HTR-8/SVneo (cell line): Measurements from ENCODE around the gene PNPLA5.
A peak's percentile ranks its signal among the peaks of the same experiment; 100 is the strongest.

Experiments used
- DNase-seq: peaks from one replicate; pipeline ENCODE4 v3.0.0; 2011; ENCODE audit warnings: low spot score, mixed read lengths; ENCODE audit not compliant: insufficient read length
- FAIRE-seq: peaks from 2 replicates; lab custom pipeline; 2011; peaks lifted over from hg19 to GRCh38; lab: Jason Lieb, UNC

PNPLA5 gene, protein sequence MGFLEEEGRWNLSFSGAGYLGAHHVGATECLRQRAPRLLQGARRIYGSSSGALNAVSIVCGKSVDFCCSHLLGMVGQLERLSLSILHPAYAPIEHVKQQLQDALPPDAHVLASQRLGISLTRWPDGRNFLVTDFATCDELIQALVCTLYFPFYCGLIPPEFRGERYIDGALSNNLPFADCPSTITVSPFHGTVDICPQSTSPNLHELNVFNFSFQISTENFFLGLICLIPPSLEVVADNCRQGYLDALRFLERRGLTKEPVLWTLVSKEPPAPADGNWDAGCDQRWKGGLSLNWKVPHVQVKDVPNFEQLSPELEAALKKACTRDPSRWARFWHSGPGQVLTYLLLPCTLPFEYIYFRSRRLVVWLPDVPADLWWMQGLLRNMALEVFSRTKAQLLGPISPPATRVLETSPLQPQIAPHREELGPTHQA

GRCh38 chr22:43891360-43892182 lies at the start of gene PNPLA5:
TSS of gene PNPLA5 (minus strand) at chr22:43892013. CDS start at chr22:43891880, 133 bp downstream.
- DNase-seq (no peak), FAIRE-seq (no peak)

GRCh38 chr22:43941449-43941848 lies 49.6 kb upstream of the PNPLA5 start:
- no peak for FAIRE-seq
- no peak for DNase-seq

- FAIRE-seq: no peak
Measured at GRCh38 chr22:43931771-43932170, 40.0 kb upstream of the PNPLA5 start.

GRCh38 chr22:43928908-43929307 lies 37.1 kb upstream of the PNPLA5 start:
- DNase-seq: no peak

More at GRCh38 chr22:43931771-43932170, 40.0 kb upstream of the PNPLA5 start:
- DNase-seq: no peak

DNA sequence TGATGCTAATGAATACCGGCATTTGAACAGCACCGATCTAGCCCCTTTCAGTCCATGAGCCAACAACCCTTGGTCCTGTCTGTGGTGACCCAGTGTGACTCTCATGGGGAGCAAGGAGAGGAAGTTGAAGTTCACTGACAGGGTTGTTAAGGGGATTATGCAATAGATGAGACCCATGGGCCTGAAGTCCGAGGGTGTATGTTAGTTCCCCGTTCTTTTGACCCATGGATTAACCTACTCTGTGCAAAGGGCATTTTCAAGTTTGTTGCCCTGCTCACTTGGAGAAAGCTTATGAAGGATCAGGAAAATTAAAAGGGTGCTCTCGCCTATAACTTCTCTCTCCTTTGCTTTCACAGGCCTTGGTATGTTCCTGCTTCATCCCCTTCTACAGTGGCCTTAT lies 36.7 kb upstream of the PNPLA5 start:
- no peak for FAIRE-seq
- no peak for DNase-seq

More at GRCh38 chr22:43928908-43929307, 37.1 kb upstream of the PNPLA5 start:
- FAIRE-seq: no peak

- no peak for DNase-seq
- FAIRE-seq: peak; percentile 55
Measured at GRCh38 chr22:43926349-43926710, 34.5 kb upstream of the PNPLA5 start.

DNA sequence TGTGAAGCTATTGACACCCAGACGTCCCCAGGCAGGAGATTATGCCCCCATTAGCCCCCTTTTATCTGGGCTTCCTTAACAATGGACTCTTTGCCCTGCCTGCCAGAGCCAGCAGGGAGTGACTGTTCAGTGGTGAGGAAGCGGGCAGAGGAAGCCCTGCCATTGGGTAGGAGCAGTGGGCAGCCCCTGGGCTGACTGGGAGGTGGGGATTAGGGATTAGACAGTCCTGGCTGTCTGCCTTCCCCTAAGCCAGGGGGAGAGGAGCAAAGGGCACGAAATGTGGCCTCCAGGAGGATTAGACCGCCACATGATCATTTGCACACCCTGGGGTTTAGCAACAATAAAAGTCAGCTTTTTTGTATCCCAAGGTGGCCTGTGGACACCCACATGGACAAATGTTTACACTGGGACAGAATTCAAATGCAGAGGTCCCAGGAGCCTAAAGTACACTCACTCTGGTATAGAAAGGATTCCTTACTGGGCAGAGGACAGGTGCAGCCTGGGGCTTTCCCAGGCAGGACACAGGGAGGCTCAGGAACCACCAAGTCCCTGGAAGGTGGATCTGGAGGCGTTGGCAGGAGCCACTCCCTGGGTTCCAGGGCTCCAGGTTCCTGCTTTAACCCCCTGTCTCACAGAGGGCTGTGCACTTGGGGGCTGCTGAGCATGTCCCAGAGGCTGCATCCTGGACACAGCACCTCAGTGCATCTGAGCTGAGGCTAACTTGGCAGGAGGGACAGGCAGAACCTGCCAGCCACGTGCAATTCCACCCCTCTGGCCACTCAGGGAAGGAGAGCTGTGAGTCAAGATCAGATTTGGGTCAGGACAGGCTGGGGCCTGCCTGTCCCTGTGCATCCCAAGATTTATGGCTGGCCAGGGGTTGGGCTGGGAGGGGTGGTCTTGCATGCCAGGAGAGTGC lies 33.9 kb upstream of the PNPLA5 start:
- DNase-seq (no peak), FAIRE-seq (peak; percentile 38)

GRCh38 chr22:43924877-43925276 lies 33.1 kb upstream of the PNPLA5 start:
- DNase-seq: no peak
- FAIRE-seq: no peak

GRCh38 chr22:43923631-43924464 lies 32.0 kb upstream of the PNPLA5 start, which contains the start of gene PNPLA3:
TSS of gene PNPLA3 (plus strand) at chr22:43923805. CDS start at chr22:43923912, 107 bp downstream.
- DNase-seq (peak; percentile 81), FAIRE-seq (peak; percentile 58)

GRCh38 chr22:43923191-43923590 lies 31.4 kb upstream of the PNPLA5 start:
- DNase-seq (no peak), FAIRE-seq (peak; percentile 13)

GRCh38 chr22:43922123-43922522 lies 30.3 kb upstream of the PNPLA5 start:
- FAIRE-seq (no peak), DNase-seq (no peak)

GRCh38 chr22:43921370-43921769 lies 29.6 kb upstream of the PNPLA5 start:
- peak; percentile 87 for FAIRE-seq

DNA sequence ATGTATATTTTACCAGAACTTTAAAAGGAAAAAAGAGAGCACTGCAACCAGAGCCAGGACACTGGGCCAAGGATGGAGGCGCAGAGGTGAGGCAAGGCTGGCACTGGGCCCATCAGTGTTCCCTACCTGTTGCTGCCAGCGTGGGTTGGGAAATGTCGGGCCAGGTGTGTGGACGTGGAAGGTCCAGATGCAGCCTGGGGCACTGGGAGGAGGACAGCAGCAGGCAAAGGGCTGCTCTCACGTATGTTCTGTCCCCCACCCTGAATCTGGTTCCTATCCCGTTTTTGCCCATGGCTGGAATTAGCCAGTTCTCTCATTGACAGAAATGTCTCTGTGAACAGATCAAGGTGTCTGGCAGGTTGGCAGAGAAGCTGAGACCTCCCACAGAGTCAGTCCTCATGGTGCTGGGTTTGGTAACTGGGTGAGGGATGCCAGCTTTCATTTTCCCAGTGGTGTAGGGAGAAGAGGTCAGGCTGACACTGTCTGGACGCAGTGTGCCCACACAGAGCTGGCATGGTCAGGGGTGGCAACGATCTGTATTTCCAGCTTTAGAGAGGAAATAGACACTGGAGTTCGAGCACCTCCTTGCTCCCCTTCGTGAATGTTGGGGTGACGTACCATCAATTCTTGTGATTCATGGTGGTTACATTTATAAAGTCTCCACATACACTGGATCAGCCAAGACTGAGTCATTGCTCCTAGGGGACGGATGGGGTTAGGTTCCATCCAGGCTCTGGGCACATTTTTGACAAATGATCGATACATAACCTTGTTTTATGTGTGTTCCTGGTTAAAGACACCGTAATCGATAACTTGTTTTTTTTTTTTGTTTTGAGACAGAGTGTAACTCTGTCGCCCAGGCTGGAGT lies 27.5 kb upstream of the PNPLA5 start:
- DNase-seq (no peak), FAIRE-seq (peak; percentile 38)

More at GRCh38 chr22:43921370-43921769, 29.6 kb upstream of the PNPLA5 start:
- peak; percentile 68 for DNase-seq

GRCh38 chr22:43917521-43917920 lies 25.7 kb upstream of the PNPLA5 start:
- FAIRE-seq (no peak), DNase-seq (no peak)

GRCh38 chr22:43911351-43911750 lies 19.5 kb upstream of the PNPLA5 start:
- FAIRE-seq (no peak), DNase-seq (no peak)

GRCh38 chr22:43910178-43910695 lies 18.4 kb upstream of the PNPLA5 start:
- no peak for DNase-seq
- FAIRE-seq: no peak

DNA sequence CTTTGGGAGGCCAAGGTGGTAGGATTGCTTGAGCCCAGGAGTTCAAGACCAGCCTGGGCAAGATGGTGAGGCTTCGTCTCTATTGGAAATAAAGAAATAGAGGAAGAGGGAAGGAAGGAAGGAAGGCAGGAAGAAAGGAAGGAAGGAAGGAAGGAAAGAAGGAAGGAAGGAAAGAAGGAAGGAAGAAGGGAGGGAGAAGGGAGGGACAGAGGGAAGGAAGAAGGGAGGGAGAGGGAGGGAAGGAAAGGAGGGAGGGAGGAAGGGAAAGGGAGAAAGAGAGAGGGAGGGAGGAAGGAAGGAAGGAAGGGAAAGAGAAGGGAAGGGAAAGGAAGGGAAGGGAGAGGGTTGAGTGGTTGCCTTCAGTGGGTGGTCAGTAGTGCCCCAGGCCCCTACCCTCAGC lies 17.9 kb upstream of the PNPLA5 start:
- DNase-seq (no peak), FAIRE-seq (no peak)

DNA sequence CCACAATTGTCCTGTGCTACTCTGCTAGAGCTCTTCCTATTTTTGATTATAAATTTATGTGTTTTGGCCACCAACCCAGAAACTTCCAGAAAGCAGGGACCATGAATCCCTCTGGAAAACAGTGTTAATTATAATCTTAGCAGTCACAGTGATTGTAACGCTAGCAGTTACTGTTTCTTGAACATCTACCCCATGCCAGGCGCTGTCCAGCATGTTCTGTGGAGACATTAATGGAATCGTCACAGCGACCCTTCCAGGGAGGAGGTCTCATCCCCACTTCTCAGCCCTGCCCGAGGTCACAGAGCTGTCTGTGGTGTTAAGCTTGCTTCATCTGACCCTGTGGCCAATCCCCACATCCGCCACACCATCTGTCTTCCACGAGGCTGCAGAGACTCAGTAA lies 13.9 kb upstream of the PNPLA5 start:
- no peak for DNase-seq

More for the DNA sequence above, 13.9 kb upstream of the PNPLA5 start:
- FAIRE-seq: no peak
